SH-SY5Y (cell line): ENCODE data around the gene C2orf76.

Experiments
- GATA2 ChIP-seq: IDR thresholded peaks from 2 replicates; pipeline ENCODE4 v1.6.1; 2011; ENCODE audit warnings: mild to moderate bottlenecking, low read depth, low read length
- GATA3 ChIP-seq: IDR thresholded peaks from 2 replicates; pipeline ENCODE4 v1.6.1; 2011; ENCODE audit warnings: low read depth, mild to moderate bottlenecking, low read length, moderate library complexity

DNA sequence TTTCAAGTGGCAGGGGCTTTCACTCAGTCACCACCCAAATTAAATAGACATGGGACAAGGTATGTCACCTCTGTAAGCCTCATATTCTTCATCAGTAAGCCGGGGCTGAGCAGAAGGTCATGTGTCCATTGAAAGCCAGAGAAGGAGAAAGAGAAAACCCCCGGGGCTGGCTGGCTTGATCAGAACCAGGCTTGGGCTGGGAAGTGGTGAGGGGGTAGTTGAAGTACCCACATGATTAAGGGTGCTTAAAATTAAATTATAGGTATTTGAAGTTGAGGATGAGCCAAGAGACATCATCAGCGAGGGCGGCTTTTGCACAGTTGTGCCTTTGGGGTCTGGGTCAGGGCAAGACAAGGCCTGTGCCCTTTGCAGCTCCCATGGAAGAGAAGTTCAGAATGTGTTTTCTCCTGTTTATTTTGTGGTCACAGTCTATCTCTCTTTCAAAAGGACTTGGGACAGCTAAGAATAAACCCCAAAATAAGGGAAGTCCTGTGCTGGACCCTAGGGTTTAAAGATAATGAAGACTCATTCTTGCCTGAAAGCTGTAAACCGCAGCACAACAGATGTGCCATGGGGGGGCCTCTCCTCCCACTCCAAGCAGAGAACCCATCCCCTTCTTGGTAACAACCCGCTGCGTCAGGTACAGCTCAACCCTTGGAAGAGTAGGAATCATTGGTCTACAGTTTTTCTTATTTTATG is 10.8 kb upstream of the C2orf76 start:
- no peak for TF ChIP-seq GATA3
- TF ChIP-seq GATA2 = no peak
